Measurements from ENCODE around the gene MAN2B2.
"Not testable (repeated sequence)": the region's sequence is repeated elsewhere in the genome, so short reads cannot be mapped to it uniquely, and the experiment has no call there.

The MAN2B2 gene

GRCh38 chr4:6640292-6641163 lies 65.5 kb downstream of the MAN2B2 start, which contains the start of gene MRFAP1:
MRFAP1 (plus strand) TSS chr4:6640685; CDS start chr4:6640863, 178 bp downstream.
- in situ Hi-C loops (cut with MboI; ENCODE audit: low sequenced_read_pairs): no loop called here

GRCh38 chr4:6641164-6641970 lies 66.4 kb downstream of the MAN2B2 start:
- in situ Hi-C loops (cut with MboI; ENCODE audit: low sequenced_read_pairs): no loop called here

- in situ Hi-C loops (cut with MboI; ENCODE audit: low sequenced_read_pairs): no loop called here
Measured at GRCh38 chr4:6641971-6642320, 67.0 kb downstream of the MAN2B2 start.

- in situ Hi-C loops (cut with MboI; ENCODE audit: low sequenced_read_pairs): no loop called here
Measured at GRCh38 chr4:6643141-6643847, 68.3 kb downstream of the MAN2B2 start.

- in situ Hi-C loops (cut with MboI; ENCODE audit: low sequenced_read_pairs): no loop called here
Measured at GRCh38 chr4:6644792-6645530, 70.0 kb downstream of the MAN2B2 start.

- in situ Hi-C loops (cut with MboI; ENCODE audit: low sequenced_read_pairs): no loop called here
Measured at GRCh38 chr4:6647169-6647568, 72.2 kb downstream of the MAN2B2 start.

- in situ Hi-C loops (cut with MboI; ENCODE audit: low sequenced_read_pairs): no loop called here
Measured at GRCh38 chr4:6647582-6648230, 72.7 kb downstream of the MAN2B2 start.

GRCh38 chr4:6649216-6649615 lies 74.2 kb downstream of the MAN2B2 start:
- in situ Hi-C loops (cut with MboI; ENCODE audit: low sequenced_read_pairs): no loop called here

- in situ Hi-C loops (cut with MboI; ENCODE audit: low sequenced_read_pairs): not testable (repeated sequence)
Measured at GRCh38 chr4:6654211-6654610, 79.2 kb downstream of the MAN2B2 start.

- in situ Hi-C loops (cut with MboI; ENCODE audit: low sequenced_read_pairs): not testable (repeated sequence)
Measured at GRCh38 chr4:6655291-6655690, 80.3 kb downstream of the MAN2B2 start.

- in situ Hi-C loops (cut with MboI; ENCODE audit: low sequenced_read_pairs): no loop called here
Measured at GRCh38 chr4:6655924-6656323, 80.9 kb downstream of the MAN2B2 start.

GRCh38 chr4:6657242-6658208 lies 82.5 kb downstream of the MAN2B2 start:
- in situ Hi-C loops (cut with MboI; ENCODE audit: low sequenced_read_pairs): no loop called here

GRCh38 chr4:6658209-6658595 lies 83.2 kb downstream of the MAN2B2 start:
- in situ Hi-C loops (cut with MboI; ENCODE audit: low sequenced_read_pairs): no loop called here

- in situ Hi-C loops (cut with MboI; ENCODE audit: low sequenced_read_pairs): no loop called here
Measured at GRCh38 chr4:6658597-6659075, 83.6 kb downstream of the MAN2B2 start.

- in situ Hi-C loops (cut with MboI; ENCODE audit: low sequenced_read_pairs): no loop called here
Measured at GRCh38 chr4:6659897-6660296, 84.9 kb downstream of the MAN2B2 start.

- in situ Hi-C loops (cut with MboI; ENCODE audit: low sequenced_read_pairs): no loop called here
Measured at GRCh38 chr4:6660430-6660829, 85.4 kb downstream of the MAN2B2 start.

- in situ Hi-C loops (cut with MboI; ENCODE audit: low sequenced_read_pairs): no loop called here
Measured at GRCh38 chr4:6662591-6662990, 87.6 kb downstream of the MAN2B2 start.

GRCh38 chr4:6663596-6664393 lies 88.8 kb downstream of the MAN2B2 start:
- in situ Hi-C loops (cut with MboI; ENCODE audit: low sequenced_read_pairs): no loop called here

Data from hTERT RPE-1 (cell line).